Breast epithelium (tissue), 4 donors: Measurements from ENCODE around the gene CR1L. TPM values are rescaled to one million over a fixed set of nuclear protein-coding genes. Genes with fewer than 3 reads are reported as not detected.

Source experiments
- DNase-seq, 2 donors: peaks; one replicate each; pipeline ENCODE4 v3.0.0-alpha.2; 2019; ENCODE audit warnings: low spot score in 2 of 2
- H3K27ac ChIP-seq, 2 donors: fragments of 200-600 bp; sonication (generic) in 1 of 2; one replicate each; pipeline ENCODE4 v1.5.1; 2016 to 2019; ENCODE audit warnings: mild to moderate bottlenecking in 1 of 2
- H3K27me3 ChIP-seq, 2 donors: fragments of 200-600 bp; sonication (generic) in 1 of 2; one replicate each; pipeline versions ENCODE4 v1.5.1 to v1.6.0; 2017 to 2019; ENCODE audit warnings: control low read depth in 1 of 2, mild to moderate bottlenecking in 1 of 2
- H3K36me3 ChIP-seq: fragments of 200-600 bp; one replicate; pipeline ENCODE4 v1.5.1; 2019
- H3K4me1 ChIP-seq, 2 donors: fragments of 200-600 bp; sonication (generic); one replicate each; pipeline ENCODE4 v1.5.1; 2016 to 2019; ENCODE audit warnings: control low read depth in 1 of 2
- H3K4me3 ChIP-seq, 3 donors: fragments of 200-600 bp; sonication (generic); 1 replicate in 2 of 3; 2 replicates in 1 of 3; pipeline ENCODE4 v1.5.1; 2016 to 2019; ENCODE audit warnings: mild to moderate bottlenecking in 3 of 3, moderate library complexity in 2 of 3
- H3K9me3 ChIP-seq, 2 donors: fragments of 200-600 bp; sonication (generic) in 1 of 2; one replicate each; pipeline ENCODE4 v1.5.1; 2016 to 2019; ENCODE audit warnings: control low read depth in 1 of 2
- CTCF ChIP-seq, 3 donors: fragments of 450-650 bp; IDR thresholded peaks; one replicate each; pipeline ENCODE4 v1.5.1; 2016 to 2017; ENCODE audit warnings: antibody characterized with exemption in 3 of 3, mild to moderate bottlenecking in 3 of 3, moderate library complexity in 3 of 3
- POLR2A ChIP-seq: fragments of 450-650 bp; IDR thresholded peaks from one replicate; pipeline ENCODE4 v1.6.1; 2016; ENCODE audit warnings: antibody characterized with exemption, mild to moderate bottlenecking, moderate library complexity
- POLR2AphosphoS5 ChIP-seq, 3 donors: sonication (generic); formaldehyde crosslinking; IDR thresholded peaks; one replicate each; pipeline ENCODE4 v1.6.1; 2017; ENCODE audit warnings: antibody characterized with exemption in 3 of 3
- intact Hi-C: fragments of 100-400 bp; cut with DNase I; formaldehyde crosslinking; loops from one replicate; pipeline ENCODE4 v1.15.1; 2023; ENCODE audit warnings: low total_unique reads
- total RNA-seq, 3 donors: library from RNA; depleted of rRNA; stranded (reverse); fragments of >200 nt; gene quantifications; one replicate each; pipeline ENCODE4 v1.1.0, GENCODE V29; 2016

The CR1L gene
- total RNA-seq, 3 donors from 2014 or later, result not detected

GRCh38 chr1:207742850-207743555, 98.1 kb downstream of the CR1L start:
- H3K36me3 ChIP-seq, result no peaks in the 10 kb centered on the region
- DNase-seq, result no peak
- intact Hi-C loops, result no loop called here
- H3K27ac ChIP-seq, result no peak overlapping the region
- H3K4me1 ChIP-seq, result no peaks in the 10 kb centered on the region
- no peak for TF ChIP-seq POLR2A
- TF ChIP-seq POLR2AphosphoS5 (IDR thresholded peaks at IDR 0.05), result no peak
- TF ChIP-seq CTCF (IDR thresholded peaks at IDR 0.05), result no peak
- no peaks in the 10 kb centered on the region for H3K9me3 ChIP-seq
- H3K27me3 ChIP-seq, result no peaks in the 10 kb centered on the region
- no peak overlapping the region for H3K4me3 ChIP-seq

- Histone ChIP-seq H3K27me3 (no peaks in the 10 kb centered on the region), H3K27ac (no peak overlapping the region), H3K36me3 (no peaks in the 10 kb centered on the region), H3K9me3 (no peaks in the 10 kb centered on the region), H3K4me3 (no peak overlapping the region), H3K4me1 (no peaks in the 10 kb centered on the region)
- DNase-seq, result no peak
- TF ChIP-seq POLR2A (no peak), CTCF (IDR thresholded peaks at IDR 0.05) (no peak), POLR2AphosphoS5 (IDR thresholded peaks at IDR 0.05) (no peak)
- intact Hi-C loops, result no loop called here
Measured at GRCh38 chr1:207744000-207744534, 99.1 kb downstream of the CR1L start.

- Histone ChIP-seq H3K27ac (no peak overlapping the region), H3K9me3 (no peaks in the 10 kb centered on the region), H3K4me1 (peaks cover 0 to under 1% of the 10 kb centered on the region in 2 donors), H3K27me3 (no peaks in the 10 kb centered on the region), H3K4me3 (no peak overlapping the region), H3K36me3 (no peaks in the 10 kb centered on the region)
- intact Hi-C loops, result no loop called here
- no peak for DNase-seq
- no peak for TF ChIP-seq POLR2AphosphoS5 (IDR thresholded peaks at IDR 0.05)
- TF ChIP-seq POLR2A, result no peak
- no peak for TF ChIP-seq CTCF (IDR thresholded peaks at IDR 0.05)
Measured at GRCh38 chr1:207745285-207745684, 100.4 kb downstream of the CR1L start.

GRCh38 chr1:207745839-207746767, 101.2 kb downstream of the CR1L start:
- no peak for TF ChIP-seq POLR2A
- no peak for TF ChIP-seq CTCF (IDR thresholded peaks at IDR 0.05)
- TF ChIP-seq POLR2AphosphoS5 (IDR thresholded peaks at IDR 0.05), result no peak
- intact Hi-C loops, result no loop called here

More at GRCh38 chr1:207745839-207746767, 101.2 kb downstream of the CR1L start:
- H3K27me3 ChIP-seq, result no peaks in the 10 kb centered on the region
- H3K27ac ChIP-seq, result no peak overlapping the region
- DNase-seq, result no peak
- H3K4me1 ChIP-seq, result peaks cover 0 to 6% of the 10 kb centered on the region in 2 donors
- H3K36me3 ChIP-seq, result no peaks in the 10 kb centered on the region
- H3K4me3 ChIP-seq, result no peak overlapping the region
- no peaks in the 10 kb centered on the region for H3K9me3 ChIP-seq
